Measurements from ENCODE around the gene COX4I2.

- peak in 1 of 3 experiments; percentile 6; a peak in 1 of 4 replicates for TF ChIP-seq CTCF (IDR thresholded peaks at IDR 0.05; ENCODE audit: control extremely low read depth in 1 of 3, insufficient read depth in 1 of 3, low read depth in 1 of 3, low read length in 3 of 3)
- TF ChIP-seq KDM1A (IDR thresholded peaks at IDR 0.05; ENCODE audit: borderline replicate concordance, low read length) = no peak
- TF ChIP-seq CEBPB (IDR thresholded peaks at IDR 0.05; ENCODE audit: low read depth, low read length) = no peak
- TF ChIP-seq SIN3A (conservative IDR thresholded peaks at IDR 0.05 in 1 of 2, IDR thresholded peaks at IDR 0.05 in 1 of 2; ENCODE audit: low read depth in 1 of 2, low read length in 2 of 2) = no peak
- no peak for TF ChIP-seq CHD7 (IDR thresholded peaks at IDR 0.05; ENCODE audit: insufficient replicate concordance, low read length)
Observed at GRCh38 chr20:31593221-31594001, 44.3 kb upstream of the COX4I2 start.

Measured in H1 (cell line).